Activated CD4-positive, alpha-beta T cell treated with anti-CD3 and anti-CD28 coated beads, Interleukin-2, Interleukin-6, amounts not matched to agents 100 ng/mL and 50 ng/mL, durations not matched to agents 16 hours and 8 hours (primary cell): ENCODE measurements around the gene TMEM200B.
"Not testable (repeated sequence)": the region's sequence is repeated elsewhere in the genome, so short reads cannot be mapped to it uniquely, and the experiment has no call there.

Source experiments
- DNase-seq: peaks from one replicate; pipeline ENCODE4 v3.0.0-alpha.2; 2020

TMEM200B gene

DNA sequence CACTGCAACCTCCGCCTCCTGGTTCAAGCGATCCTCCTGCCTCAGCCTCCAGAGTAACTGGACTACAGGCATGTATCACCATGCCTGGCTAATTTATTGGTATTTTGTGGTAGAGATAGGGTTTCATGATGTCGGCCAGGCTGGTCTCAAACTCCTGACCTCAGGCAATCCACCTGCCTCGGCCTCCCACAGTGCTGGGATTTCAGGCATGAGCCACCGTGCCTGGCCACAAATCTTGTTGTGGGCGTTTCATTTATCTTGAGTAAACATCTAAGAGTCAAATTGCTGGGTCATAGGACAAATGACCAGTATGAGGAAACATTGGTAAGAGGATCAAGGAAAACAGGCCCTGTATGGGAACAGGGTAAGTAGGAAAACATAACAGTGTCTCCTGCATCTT lies 17.9 kb downstream of the TMEM200B start:
- DNase-seq: no peak

DNA sequence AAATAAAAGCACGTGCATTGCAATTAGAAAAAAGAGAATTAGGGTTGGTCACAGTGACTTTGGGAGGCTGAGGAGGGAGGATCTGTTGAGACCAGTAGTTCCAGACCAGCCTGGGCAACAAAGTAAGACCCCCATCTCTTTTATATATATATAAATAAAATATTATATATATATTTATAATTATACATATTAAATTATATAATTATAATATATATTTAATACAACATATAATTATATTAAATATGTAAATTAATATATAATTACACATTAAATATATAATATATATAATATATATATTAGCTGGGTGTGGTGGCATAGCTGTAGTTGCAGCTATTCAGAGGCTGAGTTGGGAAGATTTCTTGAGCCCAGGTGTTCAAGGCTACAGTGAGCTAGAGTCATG lies 23.2 kb downstream of the TMEM200B start:
- no peak for DNase-seq

DNA sequence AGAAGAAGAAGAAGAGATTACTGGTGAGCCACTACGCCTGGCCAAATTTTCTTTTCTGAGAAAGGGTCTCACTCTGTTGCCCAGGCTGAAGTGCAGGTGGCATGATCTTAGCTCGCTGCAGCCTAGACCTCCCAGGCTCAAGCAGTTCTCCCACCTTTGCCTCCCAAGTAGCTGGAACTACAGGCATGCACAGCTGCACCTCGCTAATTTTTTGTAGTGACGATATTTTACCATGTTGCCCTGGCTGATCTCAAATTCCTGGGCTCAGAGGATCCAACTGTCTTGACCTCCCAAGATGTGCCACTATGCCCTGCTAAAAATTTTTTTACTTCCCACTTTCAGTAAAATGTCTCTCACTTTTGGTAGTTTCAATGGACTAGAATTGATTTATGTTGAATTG lies 24.4 kb downstream of the TMEM200B start:
- no peak for DNase-seq

DNA sequence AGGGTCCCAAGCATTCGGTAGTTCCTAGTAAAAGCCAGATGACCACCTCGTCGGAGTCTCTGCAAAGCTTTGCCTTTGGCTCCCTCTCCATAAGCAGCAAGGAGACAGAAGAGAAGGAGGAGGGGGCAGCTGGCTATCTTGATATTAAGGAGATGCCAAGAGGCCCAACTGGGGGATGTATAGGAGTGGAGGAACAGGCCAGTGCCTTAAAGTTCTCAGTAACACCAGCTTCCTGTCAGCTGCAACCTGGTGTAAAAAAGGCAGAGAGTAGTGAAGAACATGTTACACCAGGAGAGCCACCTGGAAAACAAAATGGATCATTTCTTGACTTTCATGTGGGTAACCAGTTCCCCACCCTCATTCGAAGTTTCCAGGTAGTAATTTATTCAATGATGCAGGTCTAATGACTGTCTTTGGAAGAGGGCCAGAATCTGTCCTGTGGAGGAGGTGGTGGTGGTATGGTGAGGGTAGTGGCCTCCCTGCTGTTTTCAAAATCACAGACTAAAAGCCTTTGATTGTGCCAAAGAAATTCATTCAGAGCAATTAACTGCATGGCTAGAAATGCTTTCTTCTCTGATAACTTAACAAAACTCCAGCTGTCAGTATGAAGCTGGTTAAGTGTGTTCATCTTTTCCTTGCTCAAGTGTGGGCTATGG lies 27.3 kb downstream of the TMEM200B start:
- no peak for DNase-seq

DNA sequence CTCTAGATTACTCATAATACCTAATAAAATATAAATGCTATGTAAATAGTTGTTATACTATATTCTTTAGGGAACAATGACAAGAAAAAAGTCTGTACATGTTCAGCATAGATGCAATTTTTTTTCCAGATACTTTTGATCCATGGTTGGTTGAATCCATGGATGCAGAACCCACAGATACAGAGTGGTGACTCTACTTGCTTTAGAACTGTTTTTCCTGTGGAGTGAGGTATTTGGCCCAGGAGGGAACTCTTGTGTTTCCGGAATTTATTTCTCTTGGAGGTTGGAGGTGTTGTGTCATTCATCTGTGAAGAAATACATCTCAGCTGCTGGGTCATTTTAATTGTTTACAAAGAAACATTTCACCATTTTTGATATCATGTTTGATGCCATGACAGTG lies 28.7 kb downstream of the TMEM200B start:
- no peak for DNase-seq

DNA sequence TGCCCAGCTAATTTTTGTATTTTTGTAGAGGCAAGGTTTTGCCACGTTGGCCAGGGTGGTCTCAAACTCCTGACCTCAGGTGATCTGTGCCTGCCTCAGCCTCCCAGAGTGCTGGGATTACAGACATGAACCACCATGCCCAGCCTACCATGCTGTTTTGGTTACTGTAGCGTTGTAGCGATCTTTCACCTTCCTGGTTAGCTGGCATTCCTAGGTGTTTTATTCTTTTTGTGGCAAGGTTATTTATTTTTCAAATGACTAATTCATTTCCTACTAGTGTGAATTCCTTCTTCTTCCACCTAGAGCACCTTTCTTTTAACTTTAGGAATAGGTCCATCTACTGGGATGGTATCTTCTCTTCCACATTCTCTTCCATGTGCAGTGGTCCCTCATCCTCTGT lies 29.3 kb downstream of the TMEM200B start:
- no peak for DNase-seq

DNA sequence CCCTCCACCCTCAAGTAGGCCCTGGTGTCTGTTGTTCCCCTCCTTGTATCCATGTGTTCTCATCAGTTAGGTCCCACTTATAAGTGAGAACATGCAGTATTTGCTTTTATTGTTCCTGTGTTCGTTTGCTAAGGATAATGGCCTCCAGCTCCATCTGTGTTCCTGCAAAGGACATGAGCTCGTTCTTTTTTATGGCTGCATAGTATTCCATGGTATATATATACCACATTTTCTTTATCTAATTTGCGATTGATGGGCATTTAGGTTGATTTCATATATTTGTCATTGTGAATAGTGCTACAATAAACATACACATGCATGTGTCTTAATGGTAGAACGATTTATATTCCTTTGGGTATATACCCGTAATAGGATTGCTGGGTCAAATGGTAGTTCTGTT lies 31.0 kb downstream of the TMEM200B start:
- not testable (repeated sequence) for DNase-seq

DNA sequence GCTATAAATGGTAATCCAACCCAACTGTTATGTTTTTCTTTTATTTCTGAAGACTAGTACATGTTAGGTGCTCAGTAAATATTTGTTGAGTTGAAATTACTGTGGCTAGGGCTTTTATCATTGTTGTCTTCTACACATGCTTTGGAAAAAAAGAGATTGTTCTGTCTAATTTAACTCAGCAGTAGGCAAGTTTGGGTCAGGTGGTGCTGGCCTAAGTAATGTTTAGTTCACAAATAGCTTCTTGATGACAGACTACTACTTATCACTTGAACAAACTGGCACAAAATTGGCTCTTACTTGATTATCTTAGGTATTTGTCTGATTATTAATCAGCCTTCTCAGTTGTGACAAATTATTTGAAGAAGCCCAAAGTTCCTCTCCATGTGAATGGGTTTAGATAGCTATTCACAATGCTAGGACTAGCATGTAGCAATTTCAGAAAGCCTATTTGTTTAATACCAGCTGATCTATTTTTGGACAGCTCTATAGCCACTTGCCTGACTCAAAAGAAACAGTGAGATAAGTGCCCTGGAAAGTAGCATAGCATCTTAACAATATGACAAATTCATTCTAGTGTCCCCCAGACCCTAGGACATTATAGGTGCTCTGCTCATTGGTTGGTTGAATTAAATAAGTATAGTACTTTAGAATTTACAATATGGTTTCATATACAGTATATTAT lies 32.6 kb downstream of the TMEM200B start:
- no peak for DNase-seq

DNA sequence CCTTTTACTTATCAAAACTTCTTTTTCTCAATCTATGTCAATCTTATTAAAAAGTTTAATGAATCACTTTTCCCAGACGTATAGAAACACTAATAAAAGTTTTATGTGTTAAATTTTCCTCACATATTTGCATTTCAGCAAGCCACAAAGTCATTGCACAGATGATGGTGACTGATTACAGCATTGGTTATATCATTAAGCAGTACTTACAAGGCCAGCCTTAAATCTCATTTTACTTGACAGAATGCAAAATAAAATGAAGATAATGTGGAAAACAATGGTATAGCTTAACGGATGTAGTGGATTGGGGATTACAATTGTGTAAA lies 39.5 kb downstream of the TMEM200B start:
- DNase-seq: no peak

DNA sequence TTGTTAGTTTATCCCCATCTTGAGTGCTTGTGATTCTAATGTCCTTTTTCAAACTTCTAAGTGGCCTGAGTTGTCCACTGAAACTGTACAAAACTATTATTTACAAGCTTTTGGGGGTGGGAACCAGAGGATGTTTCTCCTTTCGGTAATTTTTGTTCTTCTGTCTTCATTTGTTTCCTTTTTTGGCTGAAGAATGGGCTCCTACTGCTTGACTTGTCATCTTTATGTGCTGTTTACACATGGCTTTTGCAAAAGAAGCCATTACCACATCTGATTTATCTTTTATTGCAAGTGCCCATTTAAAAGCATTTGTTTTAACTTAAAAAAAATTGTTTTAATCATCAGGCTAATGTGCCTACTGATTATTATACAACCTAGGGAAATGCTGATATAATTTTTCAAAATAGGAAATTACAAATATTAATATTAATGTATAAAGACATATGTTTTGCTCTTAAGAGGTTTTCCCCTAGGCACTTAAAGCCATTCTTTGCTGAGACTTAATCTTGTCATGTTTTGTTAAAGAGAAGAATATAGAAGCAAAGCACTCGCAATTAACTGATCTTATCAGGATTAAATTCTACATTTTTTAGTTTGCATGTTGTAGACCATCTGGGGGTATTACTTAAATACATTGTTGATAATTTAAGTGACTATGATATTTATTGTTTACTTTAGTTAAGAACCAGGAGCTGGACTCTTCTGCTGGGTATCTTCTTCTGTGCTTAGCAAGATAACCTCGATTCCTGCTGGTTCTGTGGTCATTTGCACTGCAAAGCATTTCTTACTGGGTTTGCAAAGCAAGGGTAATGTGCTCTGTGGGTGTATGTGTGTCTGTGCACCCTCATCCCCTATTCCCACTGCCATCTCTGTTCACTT lies 40.1 kb downstream of the TMEM200B start:
- no peak for DNase-seq

DNA sequence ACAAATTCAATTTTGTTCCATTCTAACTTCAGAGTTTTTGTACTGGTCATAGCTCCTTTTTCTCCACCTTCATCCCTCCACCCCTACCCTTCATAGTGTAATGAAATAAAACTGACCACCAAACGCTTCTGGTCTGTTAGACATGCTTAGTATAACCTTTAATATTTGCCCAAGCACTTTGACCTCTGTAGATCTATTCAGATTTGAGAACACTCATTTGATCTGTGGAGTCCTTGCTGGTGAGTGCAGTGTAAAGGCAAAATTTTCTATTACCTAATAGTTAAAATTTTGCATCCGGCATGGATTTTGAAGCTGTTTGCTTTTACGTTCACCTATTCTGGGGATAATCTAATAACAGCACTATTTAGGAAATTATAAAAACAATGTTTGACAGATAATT lies 41.2 kb downstream of the TMEM200B start:
- DNase-seq: no peak

DNA sequence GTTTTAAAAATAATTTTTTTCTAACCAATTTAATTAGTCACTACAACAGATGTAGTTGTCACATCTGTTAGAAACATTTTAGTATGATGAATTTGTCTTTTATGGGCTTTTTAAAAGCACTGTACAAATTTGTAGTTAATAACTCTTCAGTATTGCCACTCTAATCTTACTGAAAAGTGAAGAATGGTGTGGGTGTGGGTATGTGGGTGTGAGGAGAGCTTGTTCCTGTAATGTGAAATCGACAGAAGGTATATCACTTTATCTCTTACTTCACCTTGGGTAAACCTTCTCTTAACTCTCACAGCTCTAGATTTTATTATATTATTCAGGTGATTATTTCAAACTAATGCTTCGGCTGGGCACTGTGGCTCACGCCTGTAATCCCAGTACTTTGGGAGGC lies 42.5 kb downstream of the TMEM200B start:
- DNase-seq: no peak

DNA sequence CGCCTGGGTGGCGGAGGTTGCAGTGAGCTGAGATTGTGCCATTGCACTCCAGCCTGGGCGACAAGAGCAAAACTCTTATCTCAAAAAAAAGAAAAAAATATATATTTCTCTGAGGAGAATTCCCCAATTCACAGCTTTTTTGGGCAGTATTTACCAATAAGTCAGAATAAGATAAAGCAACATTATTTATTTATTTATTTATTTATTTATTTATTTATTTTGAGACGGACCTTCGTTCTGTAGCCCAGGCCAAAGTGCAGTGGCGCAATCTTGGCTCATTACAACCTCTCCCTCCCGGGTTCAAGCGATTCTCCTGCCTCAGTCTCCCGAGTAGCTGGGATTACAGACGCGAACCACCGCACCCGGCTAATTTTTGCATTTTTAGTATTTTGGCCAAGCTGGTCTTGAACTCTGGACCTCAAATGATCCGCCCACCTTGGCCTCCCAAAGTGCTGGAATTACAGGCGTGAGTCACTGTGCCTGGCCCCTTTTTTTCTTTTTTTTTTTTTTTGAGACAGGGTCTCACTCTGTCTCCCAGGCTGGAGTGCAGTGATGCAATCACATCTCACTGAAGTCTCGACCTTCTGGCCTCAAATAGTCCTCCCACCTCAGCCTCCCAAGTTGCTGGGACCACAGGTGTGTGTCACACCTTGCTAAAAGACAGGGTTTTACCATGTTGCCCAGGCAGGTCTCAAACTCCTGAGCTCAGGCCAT lies 43.6 kb downstream of the TMEM200B start:
- not testable (repeated sequence) for DNase-seq

DNA sequence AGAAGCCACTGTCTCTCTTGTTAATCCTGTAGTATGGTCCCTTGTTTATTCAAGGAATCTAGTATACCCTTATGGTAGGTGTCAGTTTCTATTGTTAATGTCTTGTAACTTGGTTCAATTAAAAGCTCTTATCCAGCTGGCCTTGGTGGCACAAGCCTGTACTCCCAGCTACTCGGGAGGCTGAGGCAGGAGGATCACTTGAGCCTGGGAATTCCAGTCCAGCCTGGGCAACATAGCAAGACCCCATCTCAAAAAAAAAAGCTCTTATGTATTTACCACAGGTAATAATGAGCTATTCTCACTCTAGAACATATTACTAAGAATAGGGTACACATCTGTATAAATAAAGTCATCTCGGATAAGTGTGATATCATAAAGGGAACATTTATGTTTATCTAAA lies 46.5 kb downstream of the TMEM200B start:
- DNase-seq: no peak
